Measurements from ENCODE around the gene ELOVL3.
A peak's percentile ranks its signal among the peaks of the same experiment; 100 is the strongest.

Gene ELOVL3

GRCh38 chr10:102226542-102226870 lies 407 bp downstream of the ELOVL3 start:
- DNase-seq (ENCODE audit: low read depth in 2 of 2), result no peak

- no peak for DNase-seq (ENCODE audit: low read depth in 2 of 2)
Observed at GRCh38 chr10:102227050-102227449, 951 bp downstream of the ELOVL3 start.

- peak; percentile 73 to 74 for DNase-seq (ENCODE audit: low read depth in 2 of 2)
Observed at GRCh38 chr10:102229810-102230263, 3.7 kb downstream of the ELOVL3 start.

GRCh38 chr10:102230264-102230860 lies 4.3 kb downstream of the ELOVL3 start:
- no peak for DNase-seq (ENCODE audit: low read depth in 2 of 2)

- peak in 1 of 2 donors; percentile 30 for DNase-seq (ENCODE audit: low read depth in 2 of 2)
Observed at GRCh38 chr10:102230861-102231356, 4.8 kb downstream of the ELOVL3 start.

- peak; percentile 20 to 44 for DNase-seq (ENCODE audit: low read depth in 2 of 2)
Observed at GRCh38 chr10:102231357-102232318, 5.5 kb downstream of the ELOVL3 start.

- DNase-seq (ENCODE audit: low read depth in 2 of 2), result no peak
Observed at GRCh38 chr10:102233997-102234396, 7.9 kb downstream of the ELOVL3 start.

GRCh38 chr10:102234888-102235597 lies 8.9 kb downstream of the ELOVL3 start:
- no peak for DNase-seq (ENCODE audit: low read depth in 2 of 2)

- DNase-seq (ENCODE audit: low read depth in 2 of 2), result no peak
Observed at GRCh38 chr10:102235598-102235920, 9.5 kb downstream of the ELOVL3 start.

- DNase-seq (ENCODE audit: low read depth in 2 of 2), result no peak
Observed at GRCh38 chr10:102236006-102236405, 9.9 kb downstream of the ELOVL3 start.

- no peak for DNase-seq (ENCODE audit: low read depth in 2 of 2)
Observed at GRCh38 chr10:102237711-102238252, 11.7 kb downstream of the ELOVL3 start.

- DNase-seq (ENCODE audit: low read depth in 2 of 2), result no peak
Observed at GRCh38 chr10:102240467-102241031, 14.4 kb downstream of the ELOVL3 start.

- DNase-seq (ENCODE audit: low read depth in 2 of 2), result no peak
Observed at GRCh38 chr10:102241032-102241443, 14.9 kb downstream of the ELOVL3 start.

- peak; percentile 75 to 83 for DNase-seq (ENCODE audit: low read depth in 2 of 2)
Observed at GRCh38 chr10:102241444-102242117, 15.5 kb downstream of the ELOVL3 start, which contains the start of gene PITX3. Gene PITX3 (minus strand): TSS chr10:102241512. CDS start chr10:102232080, 9,432 bp downstream.

- DNase-seq (ENCODE audit: low read depth in 2 of 2), result no peak
Observed at GRCh38 chr10:102242118-102242485, 16.0 kb downstream of the ELOVL3 start.

- no peak for DNase-seq (ENCODE audit: low read depth in 2 of 2)
Observed at GRCh38 chr10:102243309-102243708, 17.2 kb downstream of the ELOVL3 start.

GRCh38 chr10:102245082-102245931 lies 19.2 kb downstream of the ELOVL3 start, which contains the start of gene GBF1:
Gene GBF1 (plus strand): TSS chr10:102245532. CDS start chr10:102258939, 13,407 bp downstream.
- peak; percentile 81 to 82 for DNase-seq (ENCODE audit: low read depth in 2 of 2)

- DNase-seq (ENCODE audit: low read depth in 2 of 2), result no peak
Observed at GRCh38 chr10:102245932-102246251, 19.8 kb downstream of the ELOVL3 start.

- DNase-seq (ENCODE audit: low read depth in 2 of 2), result no peak
Observed at GRCh38 chr10:102246261-102246660, 20.2 kb downstream of the ELOVL3 start.

GRCh38 chr10:102247734-102248133 lies 21.6 kb downstream of the ELOVL3 start:
- no peak for DNase-seq (ENCODE audit: low read depth in 2 of 2)
